ENCODE data around the gene SEMA6A.

Gene SEMA6A, protein sequence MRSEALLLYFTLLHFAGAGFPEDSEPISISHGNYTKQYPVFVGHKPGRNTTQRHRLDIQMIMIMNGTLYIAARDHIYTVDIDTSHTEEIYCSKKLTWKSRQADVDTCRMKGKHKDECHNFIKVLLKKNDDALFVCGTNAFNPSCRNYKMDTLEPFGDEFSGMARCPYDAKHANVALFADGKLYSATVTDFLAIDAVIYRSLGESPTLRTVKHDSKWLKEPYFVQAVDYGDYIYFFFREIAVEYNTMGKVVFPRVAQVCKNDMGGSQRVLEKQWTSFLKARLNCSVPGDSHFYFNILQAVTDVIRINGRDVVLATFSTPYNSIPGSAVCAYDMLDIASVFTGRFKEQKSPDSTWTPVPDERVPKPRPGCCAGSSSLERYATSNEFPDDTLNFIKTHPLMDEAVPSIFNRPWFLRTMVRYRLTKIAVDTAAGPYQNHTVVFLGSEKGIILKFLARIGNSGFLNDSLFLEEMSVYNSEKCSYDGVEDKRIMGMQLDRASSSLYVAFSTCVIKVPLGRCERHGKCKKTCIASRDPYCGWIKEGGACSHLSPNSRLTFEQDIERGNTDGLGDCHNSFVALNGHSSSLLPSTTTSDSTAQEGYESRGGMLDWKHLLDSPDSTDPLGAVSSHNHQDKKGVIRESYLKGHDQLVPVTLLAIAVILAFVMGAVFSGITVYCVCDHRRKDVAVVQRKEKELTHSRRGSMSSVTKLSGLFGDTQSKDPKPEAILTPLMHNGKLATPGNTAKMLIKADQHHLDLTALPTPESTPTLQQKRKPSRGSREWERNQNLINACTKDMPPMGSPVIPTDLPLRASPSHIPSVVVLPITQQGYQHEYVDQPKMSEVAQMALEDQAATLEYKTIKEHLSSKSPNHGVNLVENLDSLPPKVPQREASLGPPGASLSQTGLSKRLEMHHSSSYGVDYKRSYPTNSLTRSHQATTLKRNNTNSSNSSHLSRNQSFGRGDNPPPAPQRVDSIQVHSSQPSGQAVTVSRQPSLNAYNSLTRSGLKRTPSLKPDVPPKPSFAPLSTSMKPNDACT

DNA sequence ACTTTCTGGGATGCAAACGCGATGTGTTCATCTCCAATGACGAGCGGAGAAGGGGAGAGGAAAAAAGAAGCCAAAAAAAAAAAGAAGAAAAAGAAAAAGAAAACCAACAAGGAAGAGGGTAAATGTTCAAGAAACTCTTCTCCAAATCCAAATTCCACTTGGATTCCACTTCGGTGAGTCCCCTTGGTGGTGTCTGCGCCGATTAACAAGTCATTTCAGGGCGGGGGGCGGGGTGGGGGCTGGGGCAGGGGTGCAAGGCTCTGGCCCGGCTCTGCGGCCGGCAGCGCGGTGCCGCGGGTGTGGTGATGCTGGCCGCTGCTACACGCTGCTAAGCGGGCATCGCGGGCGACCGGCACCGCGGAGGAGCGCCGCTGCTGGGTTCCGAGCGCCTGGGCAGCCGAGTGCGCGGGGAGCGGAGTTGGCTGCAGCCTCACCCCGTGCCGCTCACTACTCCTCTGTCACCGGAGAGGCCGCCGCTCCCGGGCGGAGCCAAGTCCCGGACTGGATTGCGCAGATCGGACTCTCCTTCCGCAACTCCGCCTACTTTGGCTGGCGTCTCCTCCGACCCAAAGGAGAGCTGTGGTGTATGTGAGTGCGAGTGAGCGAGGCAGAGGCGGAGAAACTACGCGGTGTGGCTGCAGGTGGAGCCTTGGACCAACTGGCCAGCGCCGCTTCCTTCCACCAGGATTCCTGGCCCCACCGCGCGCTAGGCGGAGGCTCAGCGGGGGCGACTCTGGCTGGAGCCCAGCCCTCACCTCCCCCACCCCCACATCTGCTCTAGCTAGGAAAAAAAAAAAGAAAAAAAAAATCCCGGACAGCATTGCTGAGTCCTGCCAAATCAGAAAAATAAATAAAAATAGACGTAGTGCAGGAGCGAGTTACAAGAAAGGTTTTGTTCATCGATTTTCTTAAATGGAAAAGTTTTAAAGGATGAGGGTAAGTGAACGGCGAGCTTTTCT lies at the start of gene SEMA6A:
Gene SEMA6A, minus strand, starts transcription at position 457 of the 959 bp plus-strand sequence. CDS start 69,879 bp downstream, outside the sequence.
- DNase-seq, result peak; percentile 78 to 82

DNA sequence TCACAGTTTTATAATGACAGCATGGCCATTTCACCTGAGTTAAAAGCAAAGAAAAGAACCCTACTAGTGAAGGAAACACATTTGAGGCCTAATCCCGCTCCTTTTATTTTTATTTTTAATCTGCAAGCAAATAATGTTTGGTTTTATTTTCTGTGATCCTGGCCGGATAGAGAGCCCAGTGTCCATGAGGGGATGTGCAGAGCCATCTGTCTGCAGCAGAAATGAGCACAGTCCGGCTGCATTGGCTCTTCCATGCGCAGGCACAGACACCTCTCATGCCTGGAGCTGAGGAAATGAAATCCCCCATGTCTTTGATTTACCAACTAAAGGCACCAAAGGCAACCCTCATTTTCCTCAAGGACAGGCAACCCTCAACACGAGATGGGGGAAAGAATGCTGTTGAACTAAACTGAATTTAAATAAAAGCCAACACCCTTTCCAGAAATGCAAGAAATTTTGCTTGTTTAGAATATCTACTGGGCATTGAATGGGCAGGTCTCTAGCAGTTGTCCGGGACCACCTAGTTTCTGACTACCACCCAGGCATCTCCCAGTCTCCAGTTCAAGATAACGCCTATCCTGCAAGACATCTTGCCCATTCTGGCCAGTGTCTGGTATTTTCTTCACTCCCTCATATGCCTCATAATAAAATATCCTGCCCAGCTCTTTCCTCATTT lies 47.9 kb upstream of the SEMA6A start:
- DNase-seq, result no peak

DNA sequence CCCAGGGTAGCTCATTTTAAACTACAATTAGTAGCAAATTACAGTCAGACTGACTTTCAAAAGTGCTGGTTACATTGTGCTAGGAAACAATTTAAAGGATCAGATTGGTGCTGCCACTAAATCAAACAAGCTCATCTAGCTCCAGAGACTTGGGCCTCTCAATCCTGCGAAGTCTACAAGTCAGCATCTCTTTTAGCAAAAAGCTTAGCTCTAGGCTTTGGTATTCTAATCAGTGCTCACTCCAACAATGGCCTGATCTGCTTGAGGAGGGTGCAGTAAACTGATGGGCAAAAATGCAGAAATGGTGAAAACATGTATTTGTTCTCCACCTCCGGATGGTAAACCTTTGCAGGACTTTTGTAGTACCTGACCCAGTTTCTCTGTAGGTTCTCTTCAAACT lies 47.0 kb upstream of the SEMA6A start:
- no peak for DNase-seq

DNA sequence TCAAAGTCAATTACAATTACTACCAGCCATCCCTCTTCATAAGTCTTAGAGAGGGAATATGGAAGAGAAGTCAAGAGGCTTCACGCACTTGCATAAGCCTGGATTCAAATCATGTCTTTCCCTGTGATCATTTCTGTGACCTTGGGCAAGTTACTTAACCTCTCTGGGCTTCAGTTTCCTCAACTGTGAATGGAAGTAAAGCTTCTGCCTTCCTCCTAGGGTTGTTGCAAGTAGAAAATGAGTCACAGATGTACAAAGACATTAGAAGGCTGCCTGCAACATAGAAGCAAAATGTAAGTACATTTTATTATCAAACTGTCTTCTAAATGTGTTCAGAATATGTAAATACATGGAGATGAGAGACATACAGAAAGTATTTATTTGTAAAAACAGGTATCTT lies 42.3 kb upstream of the SEMA6A start:
- DNase-seq, result no peak

DNA sequence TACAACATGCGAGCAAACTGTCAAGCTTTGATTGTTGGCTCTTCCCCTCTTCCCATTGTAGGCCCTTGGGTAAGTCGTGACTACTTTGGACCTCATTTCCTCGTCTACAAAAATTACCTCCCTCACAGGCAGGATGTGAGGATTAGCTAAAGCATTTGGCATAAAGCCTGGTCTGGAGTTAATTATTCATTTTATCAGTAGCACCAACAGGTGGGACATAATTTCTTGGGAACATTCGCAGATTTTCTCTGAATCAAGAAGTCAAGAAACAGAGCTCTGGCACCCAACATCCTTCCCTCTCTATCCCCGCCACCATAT lies 39.9 kb upstream of the SEMA6A start:
- DNase-seq, result no peak

DNA sequence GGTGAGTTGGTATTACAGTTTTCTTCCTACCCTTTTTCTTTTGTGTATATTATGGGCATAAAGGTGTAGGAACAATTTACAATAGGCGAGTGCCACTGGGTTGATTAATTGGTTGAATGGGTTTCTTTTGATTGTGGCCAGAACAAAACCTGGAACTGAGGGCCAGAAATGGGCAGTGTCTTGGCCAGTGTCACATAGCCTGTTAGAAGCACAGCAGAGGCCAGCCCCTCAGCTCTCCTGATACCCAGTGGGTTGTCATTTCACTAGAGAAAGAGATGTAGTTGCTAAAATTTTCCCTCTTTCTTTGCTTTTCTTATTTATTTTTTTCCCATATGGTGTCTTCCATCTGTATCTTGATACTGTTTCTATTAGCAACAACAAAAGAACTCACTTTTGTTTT lies 38.8 kb upstream of the SEMA6A start:
- no peak for DNase-seq

DNA sequence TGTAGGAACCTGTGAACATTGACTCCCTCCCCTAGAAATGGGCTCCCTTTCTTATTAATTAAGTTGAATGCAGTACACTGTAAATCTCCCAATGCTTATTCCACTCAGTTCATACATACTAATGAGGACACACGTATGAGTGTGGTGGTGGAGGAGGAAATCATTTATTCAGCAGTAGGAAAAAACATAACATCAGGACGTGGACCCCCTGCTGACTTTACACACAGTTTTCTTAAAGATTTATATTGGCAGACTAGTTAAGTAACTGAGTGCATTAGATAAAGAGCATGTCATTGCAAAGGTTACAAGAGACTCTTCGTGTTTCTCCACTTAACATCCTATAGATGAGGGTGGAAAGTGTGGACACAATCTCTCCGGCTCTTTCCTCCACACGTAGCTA lies 37.8 kb upstream of the SEMA6A start:
- DNase-seq, result no peak

DNA sequence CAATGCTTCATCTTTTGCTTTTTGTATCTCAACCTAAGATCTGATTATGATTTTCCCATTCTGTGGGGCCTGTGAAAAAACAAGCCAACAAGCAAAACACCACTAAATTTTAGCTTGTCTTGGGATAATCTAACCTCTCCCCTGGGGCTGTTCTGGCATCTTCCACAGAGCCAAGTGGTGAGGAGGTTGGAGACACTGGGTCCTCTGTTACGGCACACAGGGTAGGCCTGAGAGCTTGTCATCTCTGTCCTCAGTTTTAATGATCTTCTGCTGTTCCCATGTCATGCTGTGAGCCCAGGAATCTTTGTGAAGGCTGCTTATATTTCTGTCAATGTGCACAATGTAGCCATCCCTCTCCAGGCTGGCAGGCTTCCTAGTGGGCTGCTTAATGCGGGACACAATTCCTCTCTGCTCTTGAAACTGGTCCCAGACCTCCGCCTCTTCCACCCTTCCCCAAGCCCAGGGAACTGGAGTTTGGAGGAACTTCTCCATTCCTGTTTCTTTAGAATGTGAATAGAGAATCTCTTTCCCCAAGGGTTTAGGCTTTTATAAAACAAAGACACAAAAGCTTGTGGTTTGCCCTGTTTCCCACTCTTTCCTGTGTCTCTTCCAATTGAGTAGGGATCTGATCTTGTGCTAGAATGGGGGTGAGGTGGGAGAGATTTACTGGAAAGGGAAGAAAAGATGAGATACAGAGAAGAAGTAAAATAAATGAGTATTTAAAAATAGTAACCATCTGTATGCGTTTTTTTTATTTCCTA lies 30.9 kb upstream of the SEMA6A start:
- no peak for DNase-seq

DNA sequence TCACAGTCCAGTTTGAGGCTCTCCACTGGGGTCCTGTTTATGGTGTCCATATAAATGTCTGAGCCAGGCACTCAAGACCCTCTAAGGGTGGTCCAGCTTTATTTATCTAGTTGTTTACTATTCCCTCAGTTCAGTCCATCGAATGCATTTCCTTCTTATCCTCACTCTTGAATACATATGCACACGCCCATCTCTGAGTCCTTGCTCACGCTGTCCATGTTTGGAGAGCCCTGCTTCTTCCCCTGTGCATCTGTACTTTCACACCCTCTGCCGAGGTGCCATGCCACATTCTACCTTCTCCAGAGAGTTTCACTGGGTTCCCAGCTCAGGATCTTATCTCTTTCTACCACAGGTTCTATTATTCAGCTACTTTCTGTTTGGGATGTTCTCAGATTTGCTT lies 30.2 kb upstream of the SEMA6A start:
- no peak for DNase-seq

DNA sequence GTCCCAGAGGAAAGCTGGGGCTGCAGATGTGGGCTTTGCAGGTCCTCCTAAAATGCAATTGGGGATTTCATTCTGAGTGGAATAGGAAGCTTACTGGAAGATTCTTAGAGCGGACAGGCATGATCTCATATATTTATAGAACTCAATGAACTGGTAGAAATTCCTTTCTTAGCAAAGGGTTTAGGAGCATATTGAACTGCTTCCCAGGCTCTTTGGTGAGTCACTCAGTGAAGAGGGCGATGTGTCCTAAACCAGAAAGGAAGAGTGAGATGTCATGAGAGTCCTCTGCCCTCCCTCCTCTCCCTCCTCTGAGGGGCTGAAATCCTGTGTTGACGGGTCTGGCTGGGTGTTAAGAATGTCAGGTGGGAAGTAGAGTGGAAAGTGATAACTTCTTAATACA lies 26.3 kb upstream of the SEMA6A start:
- no peak for DNase-seq

DNA sequence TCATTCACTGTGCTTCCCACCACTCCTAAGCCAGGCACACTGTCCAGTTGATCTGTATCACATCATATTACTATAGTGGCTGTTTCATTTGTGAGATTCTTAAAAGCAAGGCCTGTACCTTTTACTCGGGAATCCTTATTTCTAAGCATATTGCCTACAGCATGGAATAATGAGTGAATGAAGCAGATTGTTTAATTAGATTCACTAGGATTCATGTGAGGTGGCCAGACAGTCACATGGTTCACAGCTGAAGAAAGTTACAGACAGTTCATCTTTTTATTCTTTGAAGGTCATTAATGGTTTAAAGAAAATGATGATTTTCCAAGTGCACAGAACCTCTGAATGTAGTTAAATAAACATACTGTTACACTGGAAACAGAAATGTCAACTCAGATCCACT lies 24.3 kb upstream of the SEMA6A start:
- no peak for DNase-seq

DNA sequence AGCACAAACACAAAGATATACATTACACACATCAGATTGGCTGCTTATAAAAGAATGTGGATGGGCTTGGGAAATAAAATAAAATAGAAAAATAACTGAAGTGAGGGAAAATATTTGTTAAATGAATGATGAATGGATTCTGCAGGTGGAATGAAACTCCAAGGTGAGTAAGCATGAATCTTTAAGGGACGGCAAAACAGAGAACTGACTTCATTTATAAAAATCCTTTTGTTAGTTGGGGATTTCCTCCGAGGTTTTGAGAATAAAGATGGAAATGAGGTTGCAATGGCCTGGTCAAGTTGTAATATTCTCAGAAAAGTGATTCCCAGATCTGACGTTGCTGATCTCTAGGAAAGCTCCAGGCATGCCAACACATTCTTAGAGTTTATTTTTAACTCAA lies 20.9 kb upstream of the SEMA6A start:
- no peak for DNase-seq

DNA sequence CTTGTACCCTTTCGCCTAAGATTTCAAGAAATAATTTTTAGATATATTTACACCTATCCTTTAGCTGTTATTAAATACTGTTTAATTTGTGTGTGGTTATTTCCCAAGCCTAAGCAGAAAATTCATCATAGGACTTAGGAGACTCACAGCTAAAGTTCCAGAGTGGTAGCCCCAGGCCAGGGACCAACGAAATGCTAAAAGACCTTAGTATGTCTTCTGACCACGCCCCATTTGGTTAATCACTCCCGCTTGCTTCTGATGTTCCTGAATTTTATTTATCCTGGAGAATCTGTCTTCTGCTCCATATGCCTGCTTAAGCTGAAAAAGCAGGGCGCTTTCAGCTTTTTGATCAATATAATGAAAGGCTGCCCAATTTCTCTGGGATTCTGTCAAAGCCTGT lies 18.7 kb upstream of the SEMA6A start:
- no peak for DNase-seq

DNA sequence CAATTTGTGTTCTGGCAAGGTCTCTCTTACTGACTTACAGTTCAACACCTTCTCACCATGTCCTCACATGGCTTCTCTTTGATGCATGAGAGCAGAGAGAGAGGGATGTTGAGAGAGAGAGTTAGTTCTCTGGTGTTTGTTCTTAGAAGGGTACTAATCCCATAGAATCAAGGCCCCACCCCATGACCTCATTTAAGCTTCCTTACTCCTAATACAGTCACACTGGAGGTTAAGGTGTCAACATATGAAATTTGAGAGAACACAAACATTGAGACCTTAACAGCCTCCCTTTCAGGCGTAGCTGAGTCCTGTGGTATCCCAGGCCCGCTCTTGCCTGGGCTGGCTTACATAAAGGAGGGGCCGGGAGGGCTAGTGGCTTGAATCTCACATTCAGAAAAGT lies 10.6 kb upstream of the SEMA6A start:
- DNase-seq, result no peak

DNA sequence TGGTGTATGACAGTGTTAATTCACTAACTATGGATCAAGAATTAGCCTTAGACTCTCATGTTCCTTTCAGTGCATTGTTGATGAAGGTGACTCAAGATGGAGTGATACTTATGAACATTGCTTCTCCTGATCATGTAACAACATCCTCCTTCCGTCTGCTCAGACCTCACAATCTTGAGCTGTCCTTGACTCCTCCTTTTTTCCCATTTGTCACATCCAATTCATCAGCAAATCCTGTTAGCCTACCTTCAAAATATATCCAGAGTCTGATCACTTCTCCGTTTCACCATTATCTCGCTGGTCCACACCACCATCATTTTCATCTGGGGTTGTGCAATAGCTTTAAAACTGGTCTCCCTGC lies 9.2 kb upstream of the SEMA6A start:
- no peak for DNase-seq

DNA sequence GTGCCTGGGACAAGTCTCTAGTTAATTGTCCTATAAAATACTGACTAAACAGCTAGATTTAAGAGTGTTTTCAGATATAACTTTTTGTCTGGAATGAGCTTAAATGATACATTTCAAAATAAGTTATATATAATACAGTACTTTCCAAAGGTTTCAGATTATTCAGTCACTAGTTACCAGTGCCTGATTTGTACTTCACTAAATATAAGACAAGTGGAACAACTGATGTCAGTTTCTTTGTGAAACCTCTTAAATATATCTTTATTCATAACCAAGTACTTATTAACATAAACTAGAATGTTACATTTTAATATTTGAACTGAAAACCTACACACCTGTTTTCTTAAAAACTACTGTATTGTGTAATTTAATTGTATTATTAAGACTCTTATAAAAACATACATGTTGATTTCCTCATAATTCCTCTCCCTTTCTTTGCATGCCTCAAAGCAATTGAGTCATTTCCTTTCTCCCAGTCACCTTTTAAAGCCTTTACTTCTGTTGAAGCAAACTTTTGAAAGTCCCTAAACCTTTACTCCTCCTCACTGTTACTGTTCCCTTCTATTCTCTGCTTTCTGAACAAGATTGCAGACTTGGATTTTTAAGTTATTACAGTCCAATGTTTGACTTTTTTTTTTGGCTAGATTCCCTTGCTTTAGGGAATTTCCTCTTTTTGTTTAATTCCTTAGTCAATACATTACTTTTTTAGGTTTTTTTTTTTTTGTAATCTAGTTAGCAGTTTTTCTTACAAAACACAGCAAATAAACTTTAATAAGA lies 8.7 kb upstream of the SEMA6A start:
- DNase-seq, result peak in 1 of 2 experiments; percentile 11

DNA sequence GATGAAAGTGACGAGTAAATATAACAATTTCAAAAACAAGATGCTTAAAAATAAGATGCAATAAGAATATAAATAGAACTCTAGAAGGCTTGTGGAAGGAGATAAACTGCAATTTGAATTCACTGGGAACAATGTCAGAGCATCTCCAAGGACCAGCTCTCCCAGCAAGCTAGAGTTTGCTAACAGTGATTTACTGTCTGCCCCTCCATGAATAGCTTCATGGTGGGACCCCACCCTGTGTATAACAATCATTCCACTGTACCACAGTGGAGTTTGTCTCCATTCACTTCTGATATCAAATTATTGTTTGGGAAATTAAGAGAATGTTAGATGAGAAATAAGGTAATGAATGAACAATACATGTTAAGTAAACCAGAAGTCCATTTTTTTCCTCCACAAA lies 7.3 kb upstream of the SEMA6A start:
- DNase-seq, result no peak

DNA sequence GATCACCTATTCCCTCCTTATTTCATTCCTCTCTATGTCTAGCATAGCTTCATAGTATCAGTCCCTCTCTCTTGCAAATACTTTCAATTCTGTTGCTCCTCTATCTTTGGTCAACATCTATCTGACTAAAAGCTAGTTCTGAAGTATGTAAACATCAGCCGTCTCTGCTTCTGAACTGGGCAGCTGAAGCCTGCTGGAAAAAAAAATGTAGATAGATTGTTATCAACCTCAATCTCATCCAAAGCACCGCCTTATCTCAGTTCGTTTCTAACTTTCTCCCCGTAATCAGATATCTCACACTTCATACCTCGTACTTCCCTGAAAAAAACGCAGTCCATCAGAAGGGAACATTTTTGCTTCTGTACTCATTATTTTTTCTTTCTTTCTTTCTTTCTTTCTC lies 4.5 kb upstream of the SEMA6A start:
- no peak for DNase-seq

DNA sequence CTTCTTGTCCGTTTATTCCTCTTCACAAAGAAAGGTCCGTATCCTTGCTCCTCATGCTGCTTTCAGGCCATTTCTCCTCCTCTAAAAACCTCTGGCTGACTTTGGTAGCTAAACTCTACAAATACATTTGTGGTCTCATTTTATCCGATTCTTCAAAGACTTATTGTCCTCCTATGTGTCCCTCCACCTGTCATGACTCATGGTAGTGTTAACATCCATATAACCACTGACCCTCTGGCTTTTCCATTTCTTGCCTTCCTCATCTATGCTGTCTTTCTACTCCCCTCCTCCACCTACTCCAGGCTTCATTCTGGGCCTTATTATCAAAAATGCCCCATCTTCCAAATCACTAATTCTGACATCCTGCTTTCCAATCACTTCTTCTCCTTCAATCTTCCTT lies 4.1 kb upstream of the SEMA6A start:
- DNase-seq, result no peak

DNA sequence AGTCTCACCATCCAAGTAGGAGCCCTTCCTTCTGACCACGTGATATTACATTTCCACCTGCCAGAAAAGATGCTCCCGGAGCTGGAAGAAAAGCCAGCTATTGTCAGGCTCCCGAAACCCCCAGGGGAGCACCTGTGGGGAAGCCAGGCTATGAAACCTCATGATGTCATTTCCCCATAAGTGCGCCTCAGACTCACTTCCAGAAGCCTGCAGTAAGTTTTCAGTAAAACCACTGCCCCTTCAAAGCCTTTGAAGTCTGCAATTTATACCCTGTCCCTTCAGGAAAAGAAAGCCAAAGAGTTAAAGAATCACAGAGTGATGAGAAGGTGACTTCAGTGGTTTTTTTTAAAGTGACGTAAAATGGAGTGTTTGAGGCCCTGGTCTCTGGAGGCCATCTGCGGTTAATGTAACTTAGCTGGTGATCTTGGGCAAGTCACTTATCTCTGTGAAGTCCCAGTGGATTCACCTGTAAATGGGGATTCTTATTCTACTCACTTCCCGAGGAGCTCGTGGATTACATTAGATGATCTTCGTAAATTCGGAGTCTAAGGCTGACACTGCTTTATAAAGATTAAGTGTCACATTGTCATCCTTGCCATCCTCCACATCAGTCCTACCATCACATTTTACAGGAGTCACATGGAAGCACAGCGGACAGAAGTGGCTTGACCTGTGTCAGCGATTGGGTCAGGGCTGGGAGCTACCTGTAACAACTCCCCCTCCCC lies 2.6 kb upstream of the SEMA6A start:
- DNase-seq, result no peak
